ENCODE data around the gene PSMD5.
A peak's percentile ranks its signal among the peaks of the same experiment; 100 is the strongest.

Gene PSMD5

DNA sequence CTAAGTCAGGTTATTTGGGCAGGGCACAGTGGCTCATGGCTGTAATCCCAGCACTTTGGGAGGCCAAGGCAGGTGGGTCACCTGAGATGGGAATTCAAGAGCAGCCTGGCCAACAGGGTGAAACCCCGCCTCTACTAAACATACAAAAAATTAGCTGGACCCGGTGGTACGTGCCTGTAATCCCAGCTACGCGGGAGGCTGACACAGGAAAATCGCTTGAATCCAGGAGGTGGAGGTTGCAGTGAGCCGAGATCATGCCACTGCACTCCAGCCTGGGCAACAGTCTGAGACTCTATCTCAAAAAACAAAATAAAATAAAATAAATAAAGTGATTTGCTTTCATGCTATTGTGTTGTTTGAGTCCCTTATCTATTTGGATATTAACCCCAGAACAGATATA is 41.3 kb downstream of the PSMD5 start:
- DNase-seq = no peak

GRCh38 chr9:120792898-120793765 is 49.6 kb downstream of the PSMD5 start, which contains the start of gene FBXW2:
TSS of gene FBXW2 (minus strand) at chr9:120793416. CDS start at chr9:120788258, 5,158 bp downstream.
- peak; percentile 94 for DNase-seq

DNA sequence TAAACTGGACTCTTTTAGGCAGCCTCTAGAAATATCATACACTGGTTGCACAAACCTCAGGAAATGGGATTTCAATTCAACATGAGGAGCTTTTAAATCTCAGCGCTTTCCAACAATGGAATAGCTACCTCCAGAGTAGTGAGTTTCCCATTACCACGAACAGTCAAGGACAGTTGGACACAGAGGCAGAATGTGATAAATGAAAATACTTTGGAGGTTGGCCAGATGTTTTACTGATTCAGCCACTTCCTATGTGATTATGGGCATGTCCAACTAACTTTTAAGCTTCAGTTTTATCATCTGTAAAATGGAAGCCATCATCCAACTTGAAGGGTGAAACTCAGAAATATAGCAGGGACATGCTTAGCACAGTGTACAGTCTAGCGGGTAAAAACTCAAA is 51.6 kb downstream of the PSMD5 start:
- no peak for DNase-seq

DNA sequence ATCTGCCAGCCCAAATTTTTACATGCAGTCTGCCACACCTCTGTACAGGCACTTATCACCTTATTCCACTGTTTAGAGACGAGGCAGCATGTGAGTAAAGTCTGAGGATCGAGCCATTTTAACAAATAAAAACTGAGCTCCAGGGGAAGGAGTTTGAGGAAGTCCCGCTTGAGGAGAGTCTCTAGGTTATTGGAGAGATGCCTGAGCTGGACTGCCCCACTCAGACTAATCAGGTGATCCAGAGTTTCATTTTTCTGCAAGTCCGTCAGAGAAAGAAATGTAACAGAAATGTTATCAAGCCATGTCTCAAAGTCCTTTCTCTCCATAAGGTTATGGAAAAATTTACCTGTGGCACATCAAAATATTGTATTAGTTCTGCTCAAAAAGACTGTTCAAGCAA is 54.8 kb downstream of the PSMD5 start:
- DNase-seq = peak; percentile 18

DNA sequence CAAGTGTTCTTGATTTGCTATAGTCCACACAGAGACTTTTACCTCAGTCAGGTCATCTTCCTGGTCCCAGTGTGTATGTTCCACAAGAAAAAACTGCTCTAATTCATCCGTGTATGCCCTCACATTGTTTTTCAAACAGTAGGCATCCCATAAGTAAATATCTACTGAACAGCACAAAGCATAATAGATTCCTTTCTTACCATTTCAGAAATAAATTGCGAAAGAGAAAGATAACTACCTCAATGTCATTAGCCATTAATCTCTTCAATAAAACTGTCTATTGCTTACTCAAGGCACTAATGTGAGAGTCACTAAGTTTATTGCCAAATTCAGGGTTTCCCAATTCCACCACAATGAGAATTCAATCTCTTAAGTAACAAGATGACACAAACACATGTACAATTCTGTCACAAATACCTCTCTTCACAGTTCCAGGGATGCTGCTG is 59.1 kb downstream of the PSMD5 start:
- DNase-seq = peak; percentile 78

DNA sequence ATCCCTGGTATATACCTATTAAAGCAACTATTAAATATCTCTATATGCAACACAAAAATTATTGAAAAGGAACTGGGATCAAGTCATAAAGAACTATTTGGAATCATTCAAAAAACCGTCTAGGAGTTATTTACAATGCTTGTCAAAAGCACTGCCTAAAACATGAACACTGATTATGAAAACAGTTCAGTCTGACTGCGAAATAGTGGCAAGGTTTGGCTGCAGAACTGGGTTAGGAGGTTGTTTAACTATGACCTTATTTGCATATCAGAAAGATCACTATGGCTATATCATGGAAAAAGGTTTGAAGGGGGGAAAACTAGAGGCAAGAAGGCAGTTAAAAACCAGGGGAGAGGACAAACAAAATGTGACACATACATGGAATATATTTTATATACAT is 61.5 kb downstream of the PSMD5 start:
- DNase-seq = no peak

- DNase-seq = no peak
Observed at GRCh38 chr9:120780367-120780766, 62.4 kb downstream of the PSMD5 start.

DNA sequence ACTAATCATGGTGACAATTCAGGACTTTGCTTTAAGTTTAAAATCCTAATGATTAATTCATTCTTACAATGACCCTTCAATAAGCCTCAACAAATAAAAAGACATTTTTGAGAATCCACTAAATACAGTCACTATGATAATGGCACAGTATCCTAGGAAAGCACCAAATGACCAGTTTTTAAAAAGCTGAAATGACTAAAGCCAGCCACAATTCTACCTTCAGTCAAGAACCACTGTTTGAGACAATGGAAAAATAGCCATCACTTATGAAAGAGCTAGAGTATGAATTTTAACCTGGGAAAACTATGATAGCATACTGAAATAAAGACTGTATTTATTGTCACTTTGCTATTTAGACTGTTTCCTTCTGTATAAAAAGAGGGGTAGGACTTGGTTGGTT is 63.5 kb downstream of the PSMD5 start:
- DNase-seq = no peak

DNA sequence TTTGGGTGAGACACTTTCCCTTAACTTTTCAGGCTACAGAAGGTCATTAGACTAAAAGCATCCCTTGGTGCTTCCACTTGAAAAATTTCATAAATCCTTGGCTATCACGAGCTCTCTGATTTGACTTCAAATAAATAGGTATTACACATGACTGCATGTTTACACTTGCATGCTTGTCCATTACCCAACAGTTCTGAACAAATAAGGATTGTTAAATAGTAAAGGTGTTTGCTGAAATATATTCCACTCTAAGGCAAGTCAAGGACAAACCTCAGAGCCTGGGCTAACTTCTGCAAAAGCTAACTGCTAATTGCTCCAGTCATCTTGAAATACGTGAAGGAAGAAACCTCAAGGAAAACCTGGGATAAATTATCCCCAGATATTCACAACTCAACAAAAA is 64.0 kb downstream of the PSMD5 start:
- DNase-seq = no peak

DNA sequence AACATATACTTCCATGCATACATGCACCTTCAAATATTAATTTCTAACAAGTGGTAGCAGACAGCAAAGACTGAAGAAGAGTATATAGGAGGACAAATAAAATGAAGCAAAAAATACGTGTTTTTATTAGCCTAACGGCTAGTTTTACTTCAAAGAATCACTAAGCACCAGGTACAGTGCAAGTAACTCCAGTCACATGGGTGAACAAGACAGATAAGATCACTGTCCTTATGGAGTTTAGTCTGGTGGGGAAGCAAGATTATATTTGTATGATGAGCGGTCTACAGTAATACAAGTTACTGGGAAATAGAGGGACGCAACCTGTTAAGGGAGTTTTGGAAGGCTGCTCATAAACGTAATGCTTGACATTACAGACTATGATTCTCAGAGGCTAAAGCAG is 65.5 kb downstream of the PSMD5 start:
- DNase-seq = no peak

GRCh38 chr9:120776788-120777187 is 65.9 kb downstream of the PSMD5 start:
- no peak for DNase-seq

DNA sequence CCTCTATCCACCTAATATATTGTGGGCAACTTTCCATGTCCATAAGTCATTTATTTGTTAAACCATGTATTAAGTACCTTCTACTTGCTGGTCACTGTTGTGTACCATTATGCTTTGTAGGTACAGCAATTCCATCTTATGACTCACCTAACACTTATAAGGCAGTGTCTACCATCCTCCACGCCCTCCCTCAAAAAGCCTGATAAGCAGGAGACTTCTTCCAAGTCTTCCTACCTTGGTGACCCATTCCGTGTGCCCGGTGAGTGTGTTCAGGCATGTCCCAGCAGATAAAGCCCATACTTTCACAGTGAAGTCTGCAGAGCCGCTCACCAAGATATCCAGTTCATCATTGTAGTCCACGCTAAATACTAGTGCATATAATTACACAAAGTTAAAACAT is 66.9 kb downstream of the PSMD5 start:
- DNase-seq = no peak

DNA sequence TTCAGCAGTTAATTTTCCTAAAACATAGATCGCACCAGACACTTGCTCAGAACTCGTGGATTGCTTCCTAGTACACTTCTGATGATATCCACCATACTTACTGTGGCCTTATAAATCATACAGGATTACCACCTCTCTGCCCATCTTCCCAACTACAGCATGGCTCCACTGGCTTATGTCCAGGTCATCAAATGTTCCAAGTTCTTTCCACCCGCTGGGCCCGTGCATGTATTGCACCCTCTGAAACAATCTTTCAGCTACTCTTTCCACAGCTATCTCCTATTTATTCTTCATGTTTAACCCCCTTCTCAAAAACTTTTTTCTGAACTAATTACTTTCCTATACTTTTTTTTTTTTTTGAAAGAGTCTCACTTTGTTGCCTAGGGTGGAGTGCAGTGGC is 68.0 kb downstream of the PSMD5 start:
- DNase-seq = no peak

DNA sequence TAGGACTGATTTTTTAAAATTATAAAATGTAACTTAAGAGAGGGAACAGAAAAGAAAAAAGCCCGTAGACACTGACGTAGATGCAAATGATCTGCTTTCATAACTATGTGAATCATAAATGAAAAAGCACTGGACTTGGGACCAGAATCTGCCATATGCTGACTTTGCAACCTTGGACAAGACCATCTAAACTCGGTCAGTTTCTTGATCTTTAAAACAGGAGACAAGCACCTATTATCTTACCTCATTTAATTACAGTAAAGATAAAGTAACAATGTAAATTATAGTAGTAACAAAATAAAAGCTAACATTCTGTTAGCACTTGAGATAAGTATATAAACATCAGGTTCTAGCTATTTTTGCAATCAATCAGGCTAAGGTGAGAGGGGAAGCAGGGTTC is 69.5 kb downstream of the PSMD5 start:
- DNase-seq = no peak

- peak; percentile 72 for DNase-seq
Observed at GRCh38 chr9:120770931-120771330, 71.8 kb downstream of the PSMD5 start.

- DNase-seq = no peak
Observed at GRCh38 chr9:120768886-120769285, 73.8 kb downstream of the PSMD5 start.

GRCh38 chr9:120768247-120768646 is 74.5 kb downstream of the PSMD5 start:
- no peak for DNase-seq

DNA sequence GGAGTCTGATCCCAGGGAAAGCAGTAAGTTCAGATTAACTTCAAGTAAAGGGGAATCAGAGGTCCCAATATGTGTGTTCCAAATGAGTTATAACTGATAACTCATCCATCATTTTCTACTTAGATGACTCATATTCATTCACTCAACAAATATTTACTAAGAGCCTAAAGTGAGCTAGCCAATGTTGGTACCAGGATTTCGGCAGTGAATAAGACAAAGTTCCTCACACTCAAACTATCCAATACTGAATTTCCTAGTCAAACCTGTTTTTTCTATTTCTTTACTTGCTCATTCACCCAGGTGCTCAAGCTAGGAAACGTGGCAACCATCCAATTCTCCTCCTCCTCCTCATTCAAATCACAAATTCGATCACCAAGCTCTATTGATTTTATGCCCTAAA is 75.3 kb downstream of the PSMD5 start:
- DNase-seq = no peak
